HL-60/S4 (cell line): Measurements from ENCODE around the gene HMCN1.
"Not testable (repeated sequence)": the region's sequence is repeated elsewhere in the genome, so short reads cannot be mapped to it uniquely, and the experiment has no call there.

Source experiments
- in situ Hi-C: fragments of 300-500 bp; cut with MboI; formaldehyde crosslinking; loops from 2 replicates; pipeline ENCODE4 v1.14.3; 2022; ENCODE audit warnings: low sequenced_read_pairs

Gene HMCN1

DNA sequence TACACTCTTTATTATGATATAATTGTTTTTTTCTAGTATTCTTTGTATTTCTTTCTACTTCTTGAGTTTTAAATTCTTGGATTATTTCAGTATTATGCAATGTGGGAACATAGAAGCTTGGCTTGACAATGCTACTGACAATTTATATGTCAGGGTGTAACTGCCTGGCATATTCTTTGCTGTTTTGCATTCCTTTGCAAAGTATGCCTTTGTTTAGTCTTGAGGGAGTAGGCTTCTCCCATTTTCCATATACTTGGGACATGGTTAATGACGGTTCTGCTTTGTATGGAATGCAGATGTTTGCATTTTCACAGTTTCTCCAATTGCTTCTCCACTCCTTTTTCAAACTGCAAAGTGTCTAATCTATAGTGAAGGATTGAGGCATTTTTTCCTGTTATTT lies 109.8 kb downstream of the HMCN1 start:
- in situ Hi-C loops, result no loop called here

DNA sequence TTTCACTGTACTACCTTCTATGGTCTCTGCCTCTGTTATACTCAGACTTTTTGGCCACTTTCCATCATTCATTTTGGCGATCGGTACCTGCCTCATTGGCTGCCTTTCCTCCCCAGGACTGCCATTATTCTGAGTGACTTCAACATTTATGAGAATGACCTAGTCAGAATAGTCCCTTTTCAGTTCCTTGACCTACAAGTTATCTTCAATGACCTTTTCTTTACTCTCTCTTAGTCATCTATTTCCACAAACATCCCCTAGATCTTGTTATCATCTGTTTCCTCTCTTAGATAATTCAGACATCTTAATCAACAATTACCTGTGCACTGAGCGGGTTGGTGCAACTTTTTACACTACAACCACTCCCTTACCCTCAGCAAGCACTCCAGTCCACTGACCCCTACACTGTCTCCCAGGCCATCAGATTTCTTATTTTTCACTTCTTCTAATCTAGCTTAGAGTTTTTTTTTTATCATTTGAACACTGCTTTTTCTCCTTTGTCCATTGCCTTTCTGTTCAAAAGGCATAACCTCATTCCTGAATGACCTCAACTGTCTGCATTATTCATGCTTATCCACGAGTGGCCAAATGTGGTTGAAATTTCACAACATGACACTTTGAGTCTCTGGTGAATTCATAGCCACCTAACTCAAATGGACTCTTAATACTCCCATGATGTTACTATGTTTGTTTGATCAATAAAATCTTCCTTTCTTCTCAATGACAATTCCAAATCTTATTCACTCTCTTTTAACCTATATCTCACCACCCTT lies 112.7 kb downstream of the HMCN1 start:
- in situ Hi-C loops, result no loop called here

DNA sequence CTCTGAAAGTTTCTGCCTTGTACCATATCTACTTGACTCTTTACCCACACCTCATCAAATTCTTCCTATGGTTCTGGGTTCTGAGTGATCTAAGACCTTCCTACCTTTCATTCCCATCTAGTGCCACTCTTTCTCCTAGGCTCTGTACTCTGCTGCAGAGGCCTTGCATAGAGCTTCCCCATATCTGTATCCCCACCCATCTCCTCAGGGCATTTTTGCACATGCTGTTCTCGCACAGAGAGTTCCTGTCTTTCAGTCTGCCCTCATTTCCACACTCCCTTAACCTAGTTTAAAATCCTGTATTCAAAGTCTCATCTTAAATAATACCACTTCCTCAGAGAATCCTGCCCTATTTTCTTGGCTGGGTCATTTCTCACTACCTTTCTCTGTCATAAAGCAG lies 114.8 kb downstream of the HMCN1 start:
- in situ Hi-C loops, result no loop called here

DNA sequence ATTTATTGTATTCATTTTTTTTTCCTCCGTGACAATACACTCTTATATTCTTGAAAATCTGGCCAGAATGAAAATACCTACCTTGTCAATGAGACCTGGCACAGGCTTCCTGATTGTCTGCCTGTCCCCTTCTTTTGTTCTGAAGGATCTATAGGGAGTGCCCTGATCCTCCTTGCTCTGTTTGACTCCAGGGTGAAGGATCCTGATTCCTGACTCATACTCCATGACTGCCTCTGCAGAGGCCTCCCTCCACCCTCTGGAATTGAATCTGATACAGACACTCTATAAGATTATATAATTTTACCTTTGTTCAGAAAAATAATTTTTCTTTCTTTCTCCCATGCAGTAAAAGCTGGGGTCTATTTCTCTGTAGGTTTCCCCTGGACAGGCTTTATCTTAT lies 116.2 kb downstream of the HMCN1 start:
- in situ Hi-C loops, result no loop called here

DNA sequence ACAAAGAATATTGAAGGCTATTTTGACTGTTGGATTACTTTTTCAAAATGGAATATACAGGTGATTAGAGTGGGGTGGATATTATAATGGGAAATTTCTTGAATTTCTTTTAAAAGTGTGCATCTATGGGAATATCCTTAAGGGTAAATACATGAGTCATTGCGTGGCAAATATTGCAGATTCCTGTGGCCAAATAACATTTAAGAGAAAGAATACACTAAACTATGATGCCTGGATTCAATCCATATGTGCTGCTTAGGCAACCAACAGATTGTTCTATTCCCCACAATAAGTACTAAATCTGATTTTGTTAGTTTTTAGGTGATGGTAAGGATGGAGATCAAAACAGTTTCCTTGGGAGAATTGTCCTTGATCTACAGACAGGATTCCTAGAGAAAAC lies 119.5 kb downstream of the HMCN1 start:
- in situ Hi-C loops, result no loop called here

DNA sequence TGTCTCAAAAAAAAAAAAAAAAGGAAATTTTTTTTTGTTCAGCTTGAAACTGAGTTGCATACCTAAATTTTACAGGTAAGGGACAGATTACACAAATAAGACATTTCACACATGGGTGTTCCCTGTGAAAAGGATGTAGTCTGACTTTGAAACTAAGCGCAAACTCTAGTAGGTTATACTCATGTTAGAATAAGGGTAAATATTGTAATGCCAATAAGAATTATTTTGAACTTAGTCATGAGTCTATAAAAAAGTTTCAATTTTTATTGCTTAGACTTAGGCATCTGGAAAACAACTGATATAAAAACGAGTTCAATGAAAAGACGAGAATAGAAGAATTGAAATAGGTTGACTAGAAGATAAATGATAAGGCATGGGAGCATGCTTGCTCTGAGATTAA lies 122.3 kb downstream of the HMCN1 start:
- in situ Hi-C loops, result no loop called here

DNA sequence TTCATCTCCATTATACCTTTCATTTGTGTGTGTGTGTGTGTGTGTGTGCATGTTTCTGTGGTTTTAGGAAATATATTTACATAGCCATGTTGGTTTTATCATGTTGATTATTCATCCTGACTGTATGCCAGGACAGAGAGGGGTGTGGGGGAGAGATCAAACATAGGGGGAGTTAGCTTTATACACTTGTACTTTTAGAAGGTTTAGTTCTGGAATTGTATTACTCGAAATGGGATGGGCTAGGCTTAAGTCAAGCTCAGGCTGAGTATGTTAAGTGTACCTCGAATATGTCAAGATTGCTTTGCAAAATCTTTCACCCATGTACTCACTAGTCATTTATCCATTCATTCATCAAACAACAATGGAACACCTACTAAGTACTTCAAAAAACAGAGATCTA lies 123.3 kb downstream of the HMCN1 start:
- in situ Hi-C loops, result no loop called here

DNA sequence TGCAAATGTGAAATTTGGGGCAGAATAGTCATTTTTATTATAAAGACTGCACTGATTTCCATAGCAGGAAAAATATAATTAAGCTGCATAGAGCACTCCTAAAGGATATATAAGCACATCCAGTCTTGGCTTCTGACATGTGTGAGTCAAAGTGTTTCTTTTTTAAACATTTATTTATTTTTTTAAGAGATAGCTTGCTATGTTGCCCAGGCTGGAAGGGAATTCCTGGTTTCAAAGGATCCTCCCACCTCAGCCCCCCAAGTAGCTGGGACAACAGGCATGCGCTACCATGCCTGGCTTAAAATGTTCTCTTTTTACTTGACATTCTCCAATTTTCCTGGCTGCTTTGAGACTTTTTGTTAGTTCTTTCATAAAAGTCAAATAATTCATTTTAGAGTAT lies 126.1 kb downstream of the HMCN1 start:
- in situ Hi-C loops, result no loop called here

DNA sequence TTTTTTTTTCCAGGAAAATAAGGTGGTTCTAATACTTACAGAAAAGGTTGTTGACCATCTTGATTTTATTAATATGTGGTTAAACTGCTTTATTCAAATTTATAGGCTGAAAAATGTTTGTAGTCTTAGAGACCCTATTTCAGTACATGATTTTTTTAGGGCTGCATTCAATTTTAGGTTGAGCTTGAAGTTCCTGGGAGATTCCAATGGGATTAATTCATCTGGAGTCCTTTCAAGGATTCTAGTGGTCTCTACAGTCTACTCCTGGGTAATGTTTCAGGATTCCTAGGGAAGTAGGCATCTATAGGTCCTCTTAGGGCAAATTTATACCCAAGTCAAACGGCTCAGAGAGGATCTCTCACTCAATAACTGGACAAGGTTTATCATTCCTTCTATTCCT lies 126.7 kb downstream of the HMCN1 start:
- in situ Hi-C loops, result no loop called here

DNA sequence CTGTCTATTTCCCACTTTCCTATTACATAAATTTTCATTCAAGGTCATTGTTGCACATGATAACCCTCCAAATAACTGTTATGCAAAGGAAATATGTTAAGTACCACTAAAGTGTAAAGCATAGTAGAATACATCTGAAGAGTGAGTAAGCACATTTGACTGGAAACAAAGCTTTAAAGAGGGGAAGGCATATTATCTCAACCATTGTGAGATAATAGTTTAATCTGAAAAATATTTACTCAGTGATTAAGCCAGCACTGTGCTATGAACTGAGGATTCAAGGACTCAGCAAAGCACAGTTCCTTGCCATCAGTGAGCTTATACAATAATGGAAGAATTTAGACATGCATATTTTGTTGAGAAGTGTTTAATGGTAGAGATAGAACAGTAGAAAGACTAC lies 127.4 kb downstream of the HMCN1 start:
- in situ Hi-C loops, result no loop called here

DNA sequence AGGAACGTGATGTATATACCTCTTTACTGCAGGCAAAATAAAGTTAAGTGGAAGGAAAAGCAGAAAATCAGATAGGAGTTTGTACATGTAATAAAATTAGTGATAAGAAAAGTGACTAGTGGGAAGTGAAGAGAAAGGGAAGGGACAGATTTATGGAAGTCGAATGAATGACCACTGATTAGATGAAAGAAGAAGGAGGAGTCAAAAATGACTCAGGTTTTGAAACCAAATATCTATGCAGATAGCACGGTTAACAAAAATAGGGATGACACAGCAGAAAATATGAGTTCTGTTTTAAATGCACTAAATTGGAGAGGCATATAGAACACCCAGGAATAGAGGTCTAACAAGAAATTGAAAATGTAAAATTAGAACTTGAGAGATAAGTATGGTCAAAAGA lies 128.0 kb downstream of the HMCN1 start:
- in situ Hi-C loops, result no loop called here

DNA sequence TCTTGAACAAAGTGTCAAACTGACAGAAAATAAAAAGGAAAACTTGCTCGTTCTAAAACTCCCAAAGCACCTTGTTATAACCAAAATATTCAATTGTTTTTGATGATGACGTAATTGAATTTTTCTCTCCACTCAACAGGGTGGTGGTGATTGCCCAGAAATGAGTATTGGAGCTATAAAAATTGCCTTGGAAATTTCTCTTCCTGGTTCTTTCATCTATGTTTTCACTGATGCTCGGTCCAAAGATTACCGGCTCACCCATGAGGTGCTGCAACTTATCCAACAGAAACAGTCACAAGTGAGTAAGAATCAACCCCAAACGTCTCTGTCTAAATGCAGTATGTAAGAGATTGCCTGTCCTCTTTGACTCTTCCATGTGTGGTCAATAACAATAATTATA lies 130.1 kb downstream of the HMCN1 start:
- in situ Hi-C loops, result no loop called here

DNA sequence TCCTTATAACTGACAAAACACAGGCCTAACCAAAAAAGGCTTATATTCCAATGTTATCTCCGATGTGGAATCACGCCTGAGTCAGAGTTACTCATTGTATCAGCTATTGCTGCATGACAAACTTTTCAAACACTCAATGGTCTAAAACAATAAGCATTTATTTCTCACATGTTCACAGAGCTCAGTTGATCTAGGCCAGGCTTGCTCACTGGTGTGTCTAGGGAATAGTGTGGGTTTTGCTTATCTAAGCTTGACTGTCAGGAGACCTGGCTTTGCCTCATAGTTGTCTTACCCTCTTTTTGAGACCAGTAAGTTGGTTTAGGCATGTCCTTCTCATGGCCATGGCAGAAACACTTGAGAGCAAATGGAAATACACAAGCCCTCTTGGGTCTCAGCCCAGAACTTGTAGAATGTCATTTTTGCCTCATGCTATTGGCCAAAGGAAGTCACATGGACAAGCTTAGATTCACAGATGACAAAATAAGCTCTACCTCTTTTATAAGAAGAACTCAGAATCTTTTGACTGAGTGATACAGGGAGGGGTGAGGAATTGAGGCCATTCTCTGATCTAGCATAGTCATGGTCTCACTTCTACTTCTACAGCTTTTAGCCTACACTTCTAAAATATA lies 130.8 kb downstream of the HMCN1 start:
- in situ Hi-C loops, result no loop called here

DNA sequence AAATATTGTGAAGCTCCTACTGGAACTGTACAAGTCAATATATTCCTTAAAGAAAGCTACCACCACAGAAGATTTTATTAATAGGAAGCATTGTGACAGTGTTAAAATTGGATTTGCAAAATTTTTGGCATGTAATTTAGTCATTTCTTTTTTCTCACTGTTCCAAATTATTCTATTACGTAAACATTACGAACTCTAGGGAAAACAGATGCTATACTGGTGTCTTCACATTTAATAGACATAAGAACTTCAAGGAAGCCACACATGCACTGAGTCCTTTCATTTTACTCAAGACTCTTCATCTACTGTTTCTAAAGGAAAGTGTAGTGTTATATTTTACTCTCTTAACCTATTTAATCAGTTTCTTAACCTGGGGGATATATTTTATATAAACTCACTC lies 135.4 kb downstream of the HMCN1 start:
- in situ Hi-C loops, result no loop called here

DNA sequence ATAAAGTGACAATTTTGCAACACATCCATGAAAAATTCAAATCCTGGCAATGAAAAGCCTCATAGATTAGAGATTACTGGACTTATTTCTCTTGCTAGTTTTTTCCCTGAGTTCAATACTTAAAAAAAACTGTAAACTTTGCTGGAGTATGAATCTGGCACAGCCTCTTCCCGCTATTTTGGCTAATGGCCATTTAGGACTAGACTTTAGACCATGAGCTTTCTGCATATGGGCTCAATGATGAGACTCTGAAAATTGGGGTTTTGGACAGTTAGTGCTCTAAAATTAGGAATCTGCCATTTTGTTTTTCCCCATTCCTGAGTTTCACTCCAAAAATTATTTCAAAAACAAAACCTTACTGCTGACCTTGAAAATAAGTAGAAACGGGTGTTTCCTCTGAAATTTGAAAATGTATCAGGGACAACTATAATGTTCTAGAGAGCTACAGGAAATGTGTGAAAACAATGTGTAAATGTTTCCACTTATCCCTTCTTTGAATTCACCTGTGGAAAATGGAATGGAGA lies 137.5 kb downstream of the HMCN1 start:
- in situ Hi-C loops, result no loop called here

DNA sequence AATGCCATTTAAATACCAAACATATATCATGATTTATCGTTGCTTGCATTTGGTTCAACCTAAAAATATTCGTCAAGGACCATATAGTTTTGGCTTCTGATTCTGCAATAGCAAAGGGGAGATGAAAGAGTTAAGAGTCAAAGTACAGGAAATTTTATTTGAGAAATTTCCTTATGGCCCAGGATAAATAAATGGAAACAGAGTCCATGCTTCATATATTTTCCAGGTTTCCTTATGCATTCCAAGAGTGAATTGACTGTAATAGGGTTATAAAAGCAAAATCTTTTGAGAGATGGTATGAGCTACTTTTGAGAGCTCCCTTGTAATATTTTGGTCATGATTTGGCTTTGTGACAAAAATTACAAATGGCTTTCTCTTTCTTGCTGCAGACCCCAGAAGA lies 140.1 kb downstream of the HMCN1 start:
- in situ Hi-C loops, result no loop called here

DNA sequence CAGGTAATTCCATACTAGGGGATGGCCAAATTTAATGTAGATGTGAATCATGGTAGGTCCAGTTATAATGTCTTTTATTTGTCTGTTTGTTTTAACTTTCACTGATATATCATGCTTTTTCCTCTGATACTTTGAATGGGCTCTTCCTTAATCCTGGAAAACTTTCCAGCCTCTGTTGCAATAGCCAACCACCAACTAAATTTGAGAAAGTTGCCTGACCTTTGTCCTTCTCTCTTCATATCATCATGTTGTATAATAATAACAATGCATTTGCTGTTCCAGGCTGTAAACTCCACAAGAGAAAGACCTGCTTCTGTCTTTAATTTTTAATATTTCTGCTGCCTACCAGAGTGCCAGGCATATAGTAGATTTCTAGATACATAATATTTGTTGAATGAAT lies 146.1 kb downstream of the HMCN1 start:
- in situ Hi-C loops, result no loop called here

DNA sequence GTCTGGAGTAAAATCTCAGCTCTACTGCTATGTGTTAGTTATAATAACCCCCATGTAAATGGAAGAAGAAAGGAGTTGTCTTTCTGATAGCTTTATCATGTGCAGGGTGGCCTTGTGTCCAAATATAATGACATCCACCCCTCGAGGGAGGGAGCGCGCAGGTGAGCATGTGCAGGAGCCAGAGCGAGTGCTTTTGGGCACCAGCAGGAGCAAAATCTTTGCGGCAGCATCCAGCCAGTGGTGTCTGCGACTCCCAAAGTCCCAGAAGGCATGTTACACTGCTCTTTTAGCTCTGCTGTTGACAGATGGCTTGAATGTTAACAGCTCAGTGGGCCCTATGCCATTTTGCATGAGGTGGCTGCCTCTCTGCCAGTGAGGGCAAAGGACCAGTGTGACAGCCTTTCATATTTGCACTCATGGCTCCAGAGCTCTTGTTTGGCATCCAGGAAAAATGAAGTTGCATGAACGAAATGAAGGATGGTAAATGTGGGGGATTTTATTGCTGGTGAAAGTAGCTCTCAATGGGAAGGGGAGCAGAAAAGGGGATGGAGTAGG lies 146.7 kb downstream of the HMCN1 start:
- in situ Hi-C loops, result no loop called here

DNA sequence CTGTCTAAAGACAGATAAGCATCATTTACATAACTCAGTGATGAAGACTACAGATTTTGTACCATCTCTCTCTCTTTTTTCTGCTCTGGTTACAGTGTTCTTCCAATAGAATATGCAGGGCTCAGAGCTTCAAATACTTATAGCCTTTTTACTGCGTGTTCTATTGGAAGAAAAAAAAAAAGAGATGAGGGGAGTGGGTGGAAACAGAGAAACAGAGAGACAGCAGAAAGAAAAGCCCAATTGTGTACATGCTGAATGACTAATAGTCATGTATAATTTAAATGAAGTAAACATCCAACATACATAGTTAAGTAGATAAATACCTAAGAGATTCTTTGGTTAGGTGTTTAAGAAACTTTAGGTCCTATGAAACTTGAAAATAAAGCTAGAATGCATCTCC lies 151.9 kb downstream of the HMCN1 start:
- in situ Hi-C loops, result no loop called here

DNA sequence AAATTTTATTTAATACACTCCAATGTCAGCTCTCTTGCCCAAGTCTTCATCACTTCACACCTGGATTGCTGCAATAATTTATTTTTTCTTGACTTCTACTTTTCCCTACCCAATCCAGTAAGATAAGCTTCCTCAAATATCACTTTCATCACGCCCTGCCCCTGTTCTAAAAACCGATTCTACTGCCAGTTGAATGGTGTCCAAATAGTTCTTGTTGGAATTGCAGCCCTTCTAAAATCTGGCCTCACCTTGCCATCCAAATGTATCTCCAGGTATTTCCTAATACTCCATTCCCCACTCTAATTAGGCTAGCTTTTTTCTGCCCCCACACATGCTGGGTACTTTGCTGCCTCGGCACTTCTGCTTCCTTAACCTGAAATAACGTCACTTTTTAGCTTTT lies 152.5 kb downstream of the HMCN1 start:
- in situ Hi-C loops, result no loop called here

DNA sequence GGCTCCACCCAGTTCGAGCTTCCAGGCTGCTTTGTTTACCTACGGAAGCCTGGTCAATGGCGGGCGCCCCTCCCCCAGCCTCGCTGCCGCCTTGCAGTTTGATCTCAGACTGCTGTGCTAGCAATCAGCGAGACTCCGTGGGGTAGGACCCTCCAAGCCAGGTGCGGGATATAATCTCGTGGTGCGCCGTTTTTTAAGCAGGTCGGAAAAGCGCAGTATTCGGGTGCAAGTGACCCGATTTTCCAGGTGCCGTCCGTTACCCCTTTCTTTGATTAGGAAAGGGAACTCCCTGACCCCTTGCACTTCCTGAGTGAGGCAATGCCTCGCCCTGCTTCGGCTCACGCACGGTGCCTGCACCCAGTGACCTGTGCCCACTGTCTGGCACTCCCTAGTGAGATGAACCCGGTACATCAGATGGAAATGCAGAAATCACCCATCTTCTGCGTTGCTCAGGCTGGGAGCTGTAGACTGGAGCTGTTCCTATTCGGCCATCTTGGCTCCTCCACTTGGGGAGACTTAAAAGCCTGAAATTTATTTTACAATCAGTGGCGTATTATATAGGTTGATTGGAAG lies 158.7 kb downstream of the HMCN1 start:
- in situ Hi-C loops, result not testable (repeated sequence)

DNA sequence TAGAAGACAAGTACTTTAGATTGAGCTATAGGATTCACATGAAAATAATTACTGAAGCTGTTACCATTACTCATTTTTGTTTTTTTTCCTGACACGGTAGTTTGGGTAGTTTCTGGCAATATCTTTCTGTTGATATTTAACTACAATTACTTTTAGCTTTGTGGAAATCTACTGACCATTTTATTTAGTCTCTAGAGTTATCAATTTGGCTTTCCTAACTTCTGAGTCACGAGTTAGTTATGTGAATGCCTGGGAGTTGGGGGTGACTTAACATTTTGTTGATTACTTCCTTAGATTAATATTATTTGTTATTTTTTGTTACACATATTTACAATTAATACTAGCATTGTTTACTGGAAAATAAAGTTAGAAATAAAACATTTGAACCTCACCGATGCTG lies 160.6 kb downstream of the HMCN1 start:
- in situ Hi-C loops, result no loop called here
